T-helper 1 cell treated with Interleukin-12 subunit alpha and Interleukin-12 subunit beta and Interleukin-4 antibody, amounts not matched to agents 30 μg/mL and 1 μg/mL, for 36 hours (primary cell): ENCODE measurements around the gene SLIT1.

ENCODE experiments used
- H3K27ac Mint-ChIP-seq: one replicate; pipeline ENCODE4 v1.8.0; 2021; ENCODE audit warnings: mild to moderate bottlenecking, mixed read lengths
- H3K27me3 Mint-ChIP-seq: one replicate; pipeline ENCODE4 v1.8.0; 2021; ENCODE audit warnings: low read depth, mixed read lengths
- H3K36me3 Mint-ChIP-seq: one replicate; pipeline ENCODE4 v1.8.0; 2021; ENCODE audit warnings: low read depth, mixed read lengths
- H3K4me1 Mint-ChIP-seq: one replicate; pipeline ENCODE4 v1.8.0; 2021; ENCODE audit warnings: low read depth, mixed read lengths
- H3K4me3 Mint-ChIP-seq: one replicate; pipeline ENCODE4 v1.8.0; 2021; ENCODE audit warnings: mild to moderate bottlenecking, moderate library complexity, mixed read lengths
- H3K9me3 Mint-ChIP-seq: one replicate; pipeline ENCODE4 v1.8.0; 2021; ENCODE audit warnings: mixed read lengths

Gene SLIT1

DNA sequence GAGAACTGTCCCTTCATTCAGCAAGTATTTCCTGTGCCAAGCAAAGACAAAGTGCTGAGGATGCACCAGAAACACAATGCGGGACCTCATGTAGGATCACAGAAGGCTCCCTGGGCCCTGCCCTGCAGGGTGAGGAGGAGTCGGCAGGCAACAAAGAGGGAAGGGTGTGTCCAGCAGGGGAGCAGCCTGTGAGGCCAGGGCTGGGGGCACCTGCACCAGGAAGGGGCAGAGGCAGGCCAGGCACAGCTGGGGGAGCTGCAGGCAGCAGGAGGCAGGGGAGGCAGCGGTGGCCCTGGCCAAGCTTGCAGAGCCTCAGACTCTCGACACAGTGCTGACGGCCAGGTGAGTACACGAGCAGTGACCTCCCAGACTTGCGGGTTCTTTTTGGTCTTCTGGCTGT, 123.3 kb downstream of the SLIT1 start:
- no peak overlapping the region for H3K4me3 Mint-ChIP-seq
- H3K27ac Mint-ChIP-seq = no peak overlapping the region
- no peaks in the 10 kb centered on the region for H3K9me3 Mint-ChIP-seq
- H3K4me1 Mint-ChIP-seq = no peaks in the 10 kb centered on the region
- peaks cover 4% of the 10 kb centered on the region for H3K27me3 Mint-ChIP-seq
- no peaks in the 10 kb centered on the region for H3K36me3 Mint-ChIP-seq

DNA sequence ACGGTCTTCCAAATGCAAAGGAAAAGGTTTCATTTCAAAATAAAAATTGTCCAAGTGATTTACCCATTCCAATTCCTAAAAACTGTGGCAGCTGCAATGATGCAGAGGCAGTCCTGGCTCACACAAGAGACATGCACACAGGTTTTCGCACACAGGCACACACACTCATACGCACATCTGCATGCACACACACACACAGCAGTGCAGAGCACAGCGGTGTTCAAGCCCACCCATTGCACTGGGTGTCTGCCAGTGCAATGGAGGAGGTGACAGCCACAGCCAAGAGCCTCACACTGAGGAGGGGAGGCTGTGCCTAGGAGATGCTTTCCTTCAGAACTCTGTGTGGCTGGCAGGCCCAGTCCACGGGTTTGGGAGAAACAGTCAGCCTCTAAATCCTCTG, 123.7 kb downstream of the SLIT1 start:
- no peak overlapping the region for H3K4me3 Mint-ChIP-seq
- no peaks in the 10 kb centered on the region for H3K9me3 Mint-ChIP-seq
- H3K27ac Mint-ChIP-seq = no peak overlapping the region
- H3K36me3 Mint-ChIP-seq = no peaks in the 10 kb centered on the region
- H3K4me1 Mint-ChIP-seq = no peaks in the 10 kb centered on the region
- H3K27me3 Mint-ChIP-seq = peaks cover 4% of the 10 kb centered on the region

DNA sequence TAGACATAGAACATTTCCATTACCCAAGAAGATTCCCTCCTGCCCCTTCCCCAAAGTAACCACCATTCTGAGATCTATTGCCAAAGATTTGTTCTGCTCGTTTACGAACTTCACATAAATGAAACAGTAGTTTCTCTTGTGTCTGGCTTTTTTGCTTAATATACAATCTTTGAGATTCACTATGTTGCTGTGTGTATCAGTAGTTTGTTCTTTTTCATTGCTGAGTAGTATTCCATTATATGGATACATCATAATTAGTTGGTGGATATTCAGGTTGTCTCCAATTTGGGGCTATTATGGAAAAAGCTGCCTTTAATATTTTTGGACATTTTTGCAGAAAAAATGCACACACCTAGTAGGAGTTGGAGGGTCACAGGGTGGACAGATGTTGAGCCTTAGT, 124.3 kb downstream of the SLIT1 start:
- H3K4me1 Mint-ChIP-seq = no peaks in the 10 kb centered on the region
- no peaks in the 10 kb centered on the region for H3K9me3 Mint-ChIP-seq
- H3K4me3 Mint-ChIP-seq = no peak overlapping the region
- peaks cover 4% of the 10 kb centered on the region for H3K27me3 Mint-ChIP-seq
- H3K36me3 Mint-ChIP-seq = no peaks in the 10 kb centered on the region
- no peak overlapping the region for H3K27ac Mint-ChIP-seq

DNA sequence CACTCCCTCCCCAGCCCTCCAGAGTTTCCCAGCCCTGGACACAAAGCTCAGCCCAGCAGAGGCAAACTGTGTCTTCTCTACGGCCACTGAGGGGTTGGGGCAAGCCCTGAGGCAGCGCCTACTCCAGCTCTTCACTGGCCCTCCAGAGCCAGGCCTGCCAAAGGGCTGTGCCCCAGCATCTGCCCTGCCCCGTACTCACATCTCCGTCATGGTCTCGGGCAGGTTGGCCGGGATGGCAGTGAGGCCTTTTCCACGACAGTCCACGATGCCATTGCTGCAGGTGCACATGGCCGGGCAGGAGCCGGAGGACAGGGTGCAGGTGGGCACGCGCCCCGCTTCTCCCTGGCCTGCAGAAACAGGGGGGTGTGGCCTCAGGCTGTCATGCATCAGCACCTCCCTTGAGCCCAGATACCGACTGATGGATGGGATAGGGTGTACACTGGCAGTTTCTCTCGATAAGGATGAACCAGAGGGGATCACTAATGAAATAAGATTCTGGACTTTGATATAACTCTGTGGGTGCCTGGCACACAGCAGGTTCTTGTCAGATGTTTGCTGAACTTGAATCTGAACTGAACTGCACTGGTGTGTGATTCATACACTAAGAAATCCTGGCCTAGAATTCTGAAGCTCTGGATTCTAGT, 125.2 kb downstream of the SLIT1 start:
- H3K4me1 Mint-ChIP-seq = no peaks in the 10 kb centered on the region
- H3K4me3 Mint-ChIP-seq = no peak overlapping the region
- no peak overlapping the region for H3K27ac Mint-ChIP-seq
- H3K27me3 Mint-ChIP-seq = peaks cover 4% of the 10 kb centered on the region
- no peaks in the 10 kb centered on the region for H3K9me3 Mint-ChIP-seq
- no peaks in the 10 kb centered on the region for H3K36me3 Mint-ChIP-seq

DNA sequence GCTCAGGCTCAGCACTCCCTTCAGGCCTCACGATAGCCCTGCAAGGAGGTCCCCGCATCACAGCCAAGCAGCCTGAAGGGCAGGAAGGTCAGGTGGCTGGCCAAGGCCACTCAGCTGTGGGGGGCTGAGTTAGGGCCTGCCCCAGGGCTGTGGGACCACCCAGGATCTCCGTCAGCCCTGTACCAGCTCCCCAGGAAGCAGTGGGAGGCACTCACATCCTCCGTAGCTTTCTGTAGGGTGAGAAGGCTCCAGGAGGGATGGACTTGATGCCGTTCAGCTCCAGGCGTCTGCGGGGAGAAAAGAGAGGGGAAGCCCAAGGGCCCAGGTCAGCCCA, 125.9 kb downstream of the SLIT1 start:
- H3K4me1 Mint-ChIP-seq = no peaks in the 10 kb centered on the region
- H3K9me3 Mint-ChIP-seq = no peaks in the 10 kb centered on the region
- H3K4me3 Mint-ChIP-seq = no peak overlapping the region
- no peaks in the 10 kb centered on the region for H3K36me3 Mint-ChIP-seq
- no peak overlapping the region for H3K27ac Mint-ChIP-seq
- H3K27me3 Mint-ChIP-seq = peaks cover 4% of the 10 kb centered on the region

DNA sequence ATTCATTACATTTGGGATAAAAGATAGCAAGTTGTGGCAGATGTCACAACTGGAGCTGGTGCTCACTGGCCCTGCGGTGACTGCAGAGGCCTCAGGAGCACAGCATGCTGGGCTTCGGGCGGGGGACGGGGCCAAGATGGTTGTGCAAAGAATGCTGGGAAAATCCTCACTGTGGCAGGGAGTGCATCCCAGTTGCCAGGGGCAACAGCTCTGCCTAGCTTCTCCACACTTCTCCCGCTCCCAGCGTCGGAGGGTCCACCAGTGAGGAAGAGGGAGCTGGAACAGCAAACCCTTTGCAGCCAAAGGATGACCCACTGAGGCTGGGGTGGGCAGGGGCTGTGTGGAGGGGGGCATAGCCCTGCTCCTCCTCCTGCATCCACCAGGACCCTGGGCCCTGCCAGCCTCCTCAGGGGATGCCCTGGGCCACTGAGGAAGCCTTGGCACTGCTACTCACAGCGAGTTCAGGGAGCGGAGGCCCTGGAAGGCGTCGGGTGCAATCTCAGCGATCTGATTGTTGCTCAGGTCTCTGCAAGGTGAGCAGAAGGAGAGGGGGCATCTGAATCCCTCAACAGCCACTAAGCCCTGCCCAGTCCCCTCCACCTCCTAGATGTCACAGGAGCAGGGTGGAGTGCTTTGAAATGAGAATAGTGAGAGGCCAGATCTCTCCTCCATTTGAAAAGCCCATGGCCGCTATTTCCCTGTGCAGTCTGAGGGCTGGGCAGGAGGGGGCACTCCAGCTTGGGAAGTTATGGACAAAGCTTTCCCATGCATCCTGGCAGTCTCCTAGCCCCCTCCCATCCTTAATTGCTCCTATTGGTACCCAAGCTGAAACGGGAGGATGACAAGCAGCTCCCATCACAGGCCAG, 126.5 kb downstream of the SLIT1 start:
- Mint-ChIP-seq H3K27ac (no peak overlapping the region), H3K36me3 (no peaks in the 10 kb centered on the region), H3K4me3 (no peak overlapping the region), H3K27me3 (peaks cover 4% of the 10 kb centered on the region), H3K9me3 (no peaks in the 10 kb centered on the region), H3K4me1 (no peaks in the 10 kb centered on the region)

DNA sequence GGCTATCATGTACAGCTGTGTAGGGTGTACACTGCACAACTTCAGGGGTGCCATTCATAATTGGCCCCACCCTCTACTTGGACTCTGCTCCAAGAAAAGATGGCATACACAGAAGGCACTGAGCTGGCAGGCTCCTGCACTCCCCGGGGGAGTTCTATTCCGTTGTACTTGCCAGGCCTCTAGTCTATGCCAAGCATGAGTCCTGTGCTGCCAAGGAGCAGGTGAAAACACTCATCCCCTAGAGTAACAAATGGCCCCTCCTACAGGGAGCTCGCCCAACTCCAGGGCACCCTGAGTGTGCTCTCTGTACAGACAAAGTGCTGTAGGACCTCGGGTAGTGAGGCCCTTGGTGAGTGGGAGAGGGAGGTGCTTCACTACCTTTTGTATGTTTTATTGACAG, 127.2 kb downstream of the SLIT1 start:
- no peaks in the 10 kb centered on the region for H3K9me3 Mint-ChIP-seq
- no peak overlapping the region for H3K27ac Mint-ChIP-seq
- no peaks in the 10 kb centered on the region for H3K36me3 Mint-ChIP-seq
- H3K4me3 Mint-ChIP-seq = no peak overlapping the region
- H3K27me3 Mint-ChIP-seq = peaks cover 4% of the 10 kb centered on the region
- H3K4me1 Mint-ChIP-seq = no peaks in the 10 kb centered on the region

DNA sequence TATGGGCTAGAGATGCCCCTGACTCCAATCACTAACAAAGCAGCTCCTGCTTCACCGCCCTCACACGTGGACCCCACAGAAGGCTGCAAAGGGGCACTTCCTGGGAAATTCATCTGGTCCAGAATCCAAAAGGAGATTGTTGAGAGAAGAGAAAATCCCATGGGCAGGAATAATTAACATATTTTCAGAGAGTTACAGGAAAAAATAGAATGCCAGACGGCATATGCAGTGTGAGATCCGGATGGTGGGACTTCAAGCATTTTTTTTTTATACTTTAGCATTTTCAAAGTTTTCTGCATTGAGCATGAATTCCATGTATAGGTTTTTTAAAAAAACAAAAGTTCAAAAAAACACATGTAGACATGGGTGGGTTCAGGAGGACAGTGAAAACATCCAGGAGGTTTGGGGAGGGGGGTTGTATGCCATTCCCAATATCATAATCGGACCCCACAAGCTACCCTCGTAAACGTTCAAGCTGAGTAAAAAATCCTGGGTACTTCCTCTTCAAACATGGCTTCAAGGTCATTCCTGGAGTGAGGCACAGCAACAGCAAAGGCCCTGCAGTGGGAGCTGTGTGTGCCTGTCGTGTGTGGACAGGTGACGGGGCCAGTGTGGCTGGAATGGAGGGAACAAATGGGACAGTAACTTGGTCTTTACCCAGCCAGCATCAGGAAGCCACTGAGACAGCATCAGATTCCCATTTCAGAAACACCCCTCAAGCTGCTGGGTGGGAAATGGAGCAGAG, 128.1 kb downstream of the SLIT1 start:
- H3K4me3 Mint-ChIP-seq = no peak overlapping the region
- no peaks in the 10 kb centered on the region for H3K36me3 Mint-ChIP-seq
- H3K4me1 Mint-ChIP-seq = no peaks in the 10 kb centered on the region
- H3K27me3 Mint-ChIP-seq = peaks cover 7% of the 10 kb centered on the region
- no peaks in the 10 kb centered on the region for H3K9me3 Mint-ChIP-seq
- H3K27ac Mint-ChIP-seq = no peak overlapping the region

DNA sequence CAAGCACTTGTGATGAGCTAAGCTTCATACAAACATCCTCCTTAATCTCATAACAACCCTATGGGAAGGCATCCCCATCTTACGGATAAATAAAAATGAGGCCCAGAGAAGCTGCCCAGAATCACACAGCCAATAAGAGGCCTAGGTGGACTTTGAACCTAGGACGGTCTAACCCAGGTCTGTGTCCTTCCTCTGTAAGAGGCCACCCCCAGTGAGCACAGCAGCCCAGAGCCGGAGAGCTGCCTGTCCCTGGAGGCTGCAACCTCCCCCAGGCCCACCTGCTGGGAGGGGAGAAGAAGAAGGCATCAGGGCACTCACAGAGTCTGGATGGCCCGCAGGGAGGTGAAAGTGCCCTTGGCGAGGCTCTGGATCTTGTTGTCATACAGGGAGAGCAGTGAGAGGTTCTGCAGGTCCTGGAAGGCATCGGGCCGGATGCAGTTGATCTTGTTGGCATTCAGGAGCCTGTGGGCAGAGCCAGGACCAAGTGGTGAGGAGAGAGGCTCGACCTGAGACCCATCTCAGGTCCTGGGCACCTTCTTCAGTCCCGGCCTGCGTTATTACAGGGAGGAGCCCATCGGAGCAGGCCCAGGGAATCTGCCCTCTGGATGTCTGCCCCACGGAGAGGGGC, 129.6 kb downstream of the SLIT1 start:
- no peaks in the 10 kb centered on the region for H3K4me1 Mint-ChIP-seq
- H3K27me3 Mint-ChIP-seq = peaks cover 12% of the 10 kb centered on the region
- H3K4me3 Mint-ChIP-seq = no peak overlapping the region
- no peaks in the 10 kb centered on the region for H3K9me3 Mint-ChIP-seq
- H3K36me3 Mint-ChIP-seq = no peaks in the 10 kb centered on the region
- H3K27ac Mint-ChIP-seq = no peak overlapping the region

DNA sequence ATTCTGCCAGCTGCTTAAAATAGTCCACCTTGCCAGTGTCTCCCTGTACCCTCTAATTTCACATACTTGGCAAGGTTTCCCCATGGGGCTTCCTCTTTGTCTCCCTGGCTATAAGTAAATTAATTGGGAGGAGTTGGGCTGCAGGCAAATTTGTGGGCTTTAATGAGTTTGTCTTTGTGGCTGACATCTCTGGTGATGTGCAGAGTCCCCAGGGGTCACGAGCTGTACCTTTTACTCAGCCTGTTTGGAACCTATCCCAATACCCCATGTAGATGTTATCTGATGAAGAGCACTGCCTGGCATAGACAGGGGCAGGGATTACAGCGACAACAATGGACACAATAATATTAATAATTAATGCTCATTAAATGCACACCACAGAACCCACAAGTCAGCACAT, 132.5 kb downstream of the SLIT1 start:
- H3K9me3 Mint-ChIP-seq = no peaks in the 10 kb centered on the region
- no peak overlapping the region for H3K27ac Mint-ChIP-seq
- peaks cover 19% of the 10 kb centered on the region for H3K27me3 Mint-ChIP-seq

DNA sequence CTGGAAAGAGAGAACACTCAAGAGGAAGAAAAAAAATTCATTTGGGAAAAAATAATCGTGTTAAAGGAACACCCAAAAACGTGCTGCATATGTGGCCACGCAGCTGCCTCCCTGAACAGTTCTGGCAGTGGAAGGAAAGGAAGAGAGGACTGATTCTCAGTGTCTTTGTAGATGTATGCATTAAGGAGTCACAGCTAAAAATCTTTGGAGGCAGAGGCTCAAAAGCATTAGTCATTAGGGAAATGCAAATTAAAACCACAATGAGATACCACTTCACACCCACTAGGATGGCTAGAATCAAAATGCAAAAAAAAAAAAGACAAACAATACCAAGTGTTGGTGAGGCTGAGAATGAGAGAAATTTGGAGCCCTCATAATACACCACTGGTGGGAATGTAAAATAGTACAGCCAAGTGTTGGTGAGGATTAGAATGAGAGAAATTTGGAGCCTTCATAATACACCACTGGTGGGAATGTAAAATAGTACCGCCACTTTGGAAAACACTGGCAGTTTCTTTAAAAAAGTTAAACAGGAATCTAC, 134.7 kb downstream of the SLIT1 start:
- no peaks in the 10 kb centered on the region for H3K9me3 Mint-ChIP-seq
- peaks cover 19% of the 10 kb centered on the region for H3K27me3 Mint-ChIP-seq
- no peaks in the 10 kb centered on the region for H3K36me3 Mint-ChIP-seq
- H3K27ac Mint-ChIP-seq = no peak overlapping the region
- H3K4me1 Mint-ChIP-seq = no peaks in the 10 kb centered on the region
- no peak overlapping the region for H3K4me3 Mint-ChIP-seq

More for the DNA sequence above, 132.5 kb downstream of the SLIT1 start:
- no peaks in the 10 kb centered on the region for H3K36me3 Mint-ChIP-seq
- H3K4me3 Mint-ChIP-seq = no peak overlapping the region
- H3K4me1 Mint-ChIP-seq = no peaks in the 10 kb centered on the region

DNA sequence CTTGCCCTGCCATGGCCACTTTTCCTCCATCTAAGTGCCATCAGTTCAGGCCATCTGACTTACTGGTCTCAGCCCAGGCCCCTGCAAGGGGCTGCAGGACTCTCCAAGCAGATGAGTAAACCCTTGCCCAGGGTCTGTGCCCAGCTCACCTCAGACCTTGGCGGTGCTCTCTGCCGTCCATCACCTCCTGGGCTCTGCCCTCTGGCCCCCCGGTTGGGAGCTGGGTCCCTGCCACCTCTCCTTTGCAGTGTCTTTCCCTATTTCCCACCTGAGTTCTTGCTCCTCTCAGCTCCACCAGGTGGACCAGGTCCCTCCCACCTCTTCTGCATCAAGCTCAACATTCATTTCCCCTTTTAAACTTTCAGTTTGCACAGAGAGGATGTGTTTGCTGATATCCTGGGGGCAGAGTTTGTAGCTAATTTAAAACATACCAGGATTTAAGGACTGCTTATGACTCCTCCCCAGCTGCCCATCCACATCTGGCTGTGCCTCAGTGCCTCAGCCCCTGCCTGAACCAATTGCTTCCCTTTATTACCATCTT, 135.5 kb downstream of the SLIT1 start:
- no peaks in the 10 kb centered on the region for H3K9me3 Mint-ChIP-seq
- H3K4me1 Mint-ChIP-seq = no peaks in the 10 kb centered on the region
- no peak overlapping the region for H3K27ac Mint-ChIP-seq
- no peak overlapping the region for H3K4me3 Mint-ChIP-seq
- H3K27me3 Mint-ChIP-seq = peaks cover 19% of the 10 kb centered on the region
- no peaks in the 10 kb centered on the region for H3K36me3 Mint-ChIP-seq

DNA sequence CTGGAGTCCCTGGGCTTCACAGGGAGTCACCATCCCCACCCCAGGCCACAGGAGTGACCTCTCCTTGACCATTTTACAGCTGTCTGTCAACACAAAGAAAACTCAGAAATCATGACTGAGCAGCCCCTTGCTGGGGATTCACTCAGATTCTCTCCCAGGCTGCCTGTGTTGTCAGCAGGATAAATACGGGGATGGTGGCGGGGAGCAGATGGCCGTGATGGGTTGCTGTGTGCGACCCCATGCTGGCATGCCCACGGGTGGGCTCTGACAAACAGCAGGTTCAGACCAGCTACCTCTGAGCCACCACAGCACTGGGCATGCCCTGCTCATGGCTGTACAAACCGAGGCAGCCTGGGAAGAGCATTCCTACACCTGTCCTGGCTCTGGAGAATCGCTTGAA, 136.1 kb downstream of the SLIT1 start:
- Mint-ChIP-seq H3K4me3 (no peak overlapping the region), H3K27ac (no peak overlapping the region), H3K4me1 (no peaks in the 10 kb centered on the region), H3K27me3 (peaks cover 19% of the 10 kb centered on the region), H3K9me3 (no peaks in the 10 kb centered on the region), H3K36me3 (no peaks in the 10 kb centered on the region)
